K562 (cell line): Measurements from ENCODE around the gene KIF14. TPM values are rescaled to one million over a fixed set of nuclear protein-coding genes. Genes with fewer than 3 reads are reported as not detected.
A peak's percentile ranks its signal among the peaks of the same experiment; 100 is the strongest.

Source experiments
- ATF7 ChIP-seq: fragments of 450-650 bp; IDR thresholded peaks from 2 replicates; pipeline ENCODE4 v1.7.1; 2014; ENCODE audit warnings: mild to moderate bottlenecking, moderate library complexity
- CHD1 ChIP-seq: fragments of 200-600 bp; sonication (generic); IDR thresholded peaks from one replicate; pipeline ENCODE4 v1.6.1; 2012; ENCODE audit warnings: mild to moderate bottlenecking, moderate library complexity, low read length, inconsistent platforms
- CHD4 ChIP-seq: fragments of 200-600 bp; sonication (generic); IDR thresholded peaks from 3 replicates; pipeline ENCODE4 v1.6.1; 2012; ENCODE audit warnings: low read depth, mild to moderate bottlenecking, mixed read lengths, low read length, inconsistent platforms; ENCODE audit not compliant: insufficient read depth, insufficient replicate concordance, poor library complexity, severe bottlenecking
- CREBBP ChIP-seq: IDR thresholded peaks from one replicate; pipeline ENCODE4 v1.6.1; 2012; ENCODE audit warnings: low read depth, mild to moderate bottlenecking, control low read depth, inconsistent platforms, low read length
- CTBP1 ChIP-seq: fragments of 450-650 bp; IDR thresholded peaks from 2 replicates; pipeline ENCODE4 v1.6.1; 2016; ENCODE audit warnings: borderline replicate concordance
- EHMT2 ChIP-seq: fragments of 450-650 bp; IDR thresholded peaks from 2 replicates; pipeline ENCODE4 v1.6.1; 2018; ENCODE audit warnings: antibody characterized with exemption
- ETV6 ChIP-seq, 3 experiments: fragments of 150-350 bp in 1 of 3; sonication (generic) in 1 of 3; formaldehyde crosslinking in 1 of 3; IDR thresholded peaks; 2 replicates each; pipeline versions ENCODE4 v1.6.1 to v1.8.0; 2014 to 2022; ENCODE audit warnings: borderline replicate concordance in 2 of 3, low read depth in 2 of 3, antibody characterized with exemption in 1 of 3, low read length in 1 of 3, mild to moderate bottlenecking in 1 of 3, missing genetic modification reagents in 1 of 3
- HNRNPLL ChIP-seq: fragments of 200-400 bp; formaldehyde crosslinking; IDR thresholded peaks from 2 replicates; pipeline ENCODE4 v1.6.1; 2017; ENCODE audit warnings: low read length, low read depth, mild to moderate bottlenecking; ENCODE audit not compliant: poor library complexity, severe bottlenecking
- LEF1 ChIP-seq: fragments of 450-650 bp; IDR thresholded peaks from 2 replicates; pipeline ENCODE4 v1.6.1; 2016; ENCODE audit warnings: mild to moderate bottlenecking
- MIER1 ChIP-seq: fragments of 450-650 bp; IDR thresholded peaks from 2 replicates; pipeline ENCODE4 v1.6.1; 2016; ENCODE audit warnings: antibody characterized with exemption, mild to moderate bottlenecking, low read depth
- NFE2L1 ChIP-seq: fragments of 450-650 bp; IDR thresholded peaks from 2 replicates; pipeline ENCODE4 v1.6.1; 2016; ENCODE audit warnings: missing genetic modification characterization, low read depth, mild to moderate bottlenecking, missing compliant biosample characterization, moderate library complexity, borderline replicate concordance
- PHB2 ChIP-seq: fragments of 450-650 bp; IDR thresholded peaks from 2 replicates; pipeline ENCODE4 v1.6.1; 2017; ENCODE audit warnings: low read depth
- PHF8 ChIP-seq: fragments of 200-600 bp; sonication (generic); IDR thresholded peaks from 2 replicates; pipeline ENCODE4 v1.6.1; 2012; ENCODE audit warnings: mixed run types, mild to moderate bottlenecking, inconsistent platforms, low read length, moderate library complexity, borderline replicate concordance
- PTRF ChIP-seq: fragments of 450-650 bp; IDR thresholded peaks from 2 replicates; pipeline ENCODE4 v1.6.1; 2016; ENCODE audit warnings: mild to moderate bottlenecking, missing genetic modification characterization, missing compliant biosample characterization
- PTTG1 ChIP-seq: fragments of 450-650 bp; IDR thresholded peaks from 2 replicates; pipeline ENCODE4 v1.6.1; 2016; ENCODE audit warnings: low read depth, mild to moderate bottlenecking, missing genetic modification characterization, missing compliant biosample characterization
- RUNX1 ChIP-seq: sonication (generic); IDR thresholded peaks from 2 replicates; pipeline ENCODE4 v1.6.1; 2016; ENCODE audit warnings: antibody characterized with exemption, low read depth
- TEAD4 ChIP-seq, 2 experiments: sonication (generic) in 1 of 2; formaldehyde crosslinking in 1 of 2; IDR thresholded peaks; 2 replicates each; pipeline versions ENCODE4 v1.6.1 to v1.8.0; 2012 to 2022; ENCODE audit warnings: borderline replicate concordance in 1 of 2, inconsistent platforms in 1 of 2, low read length in 1 of 2, mild to moderate bottlenecking in 1 of 2, missing genetic modification reagents in 1 of 2
- ZBED1 ChIP-seq: IDR thresholded peaks from 2 replicates; pipeline ENCODE4 v1.6.1; 2014
- ZNF143 ChIP-seq: sonication (generic); formaldehyde crosslinking; IDR thresholded peaks from 2 replicates; pipeline ENCODE4 v1.9.0; 2022; ENCODE audit warnings: mild to moderate bottlenecking, missing genetic modification reagents
- ZNF165 ChIP-seq: fragments of 250-450 bp; sonication (Bioruptor Pico); IDR thresholded peaks from 2 replicates; pipeline ENCODE4 v1.4.0; 2020; ENCODE audit warnings: borderline replicate concordance
- ZNF239 ChIP-seq: fragments of 250-450 bp; sonication (Bioruptor Pico); IDR thresholded peaks from 2 replicates; pipeline ENCODE4 v1.4.0; 2020; ENCODE audit warnings: mild to moderate bottlenecking
- ZNF436 ChIP-seq: fragments of 250-450, 450-650 bp; sonication (Bioruptor Pico); formaldehyde crosslinking; IDR thresholded peaks from 2 replicates; pipeline ENCODE4 v1.7.0; 2020; ENCODE audit warnings: mild to moderate bottlenecking
- ZNF583 ChIP-seq: fragments of 250-450 bp; sonication (Bioruptor Pico); IDR thresholded peaks from 2 replicates; pipeline ENCODE4 v1.4.0; 2020
- ZNF589 ChIP-seq: fragments of 200-800 bp; sonication (Bioruptor generic); IDR thresholded peaks from 2 replicates; pipeline ENCODE4 v1.6.1; 2016; ENCODE audit warnings: low read depth, missing genetic modification characterization, missing compliant biosample characterization
- polyA plus RNA-seq, 8 experiments: library from polyadenylated mRNA; depleted of rRNA in 4 of 8; stranded (reverse) in 5 of 8; unstranded in 3 of 8; fragments of >200 nt; fragmentation: Nextera tagmentation in 2 of 8; fragmentation: Illumina TruSeq in 1 of 8; extraction: Ambion mirVana in 2 of 8; extraction: Trizol in 1 of 8; gene quantifications; 2 replicates each; pipeline versions ENCODE4 v1.2.1 to v1.2.3, GENCODE V29; 2011 to 2014; ENCODE audit warnings: inconsistent platforms in 1 of 8, missing spikeins in 1 of 8
- total RNA-seq, 7 experiments: library from RNA; depleted of rRNA in 6 of 7; stranded (reverse); fragments of >200 nt in 6 of 7; fragmentation: Illumina TruSeq in 2 of 7; extraction: Trizol in 2 of 7; gene quantifications; 2 replicates each; pipeline versions ENCODE4 v1.2.1 to v1.2.3, GENCODE V29; 2011 to 2021; ENCODE audit warnings: low replicate concordance in 1 of 7
- TF ChIP-seq, protein P1 (sequence below): IDR thresholded peaks from 3 replicates; pipeline ENCODE4 v1.6.1; 2011; ENCODE audit warnings: borderline replicate concordance, mild to moderate bottlenecking; ENCODE audit not compliant: insufficient read length, insufficient read depth
- TF ChIP-seq, protein P2 (sequence below): sonication (generic); formaldehyde crosslinking; IDR thresholded peaks from 2 replicates; pipeline ENCODE4 v1.8.1; 2022; ENCODE audit warnings: missing genetic modification reagents
- TF ChIP-seq, protein P3 (sequence below): sonication (generic); formaldehyde crosslinking; IDR thresholded peaks from 2 replicates; pipeline ENCODE4 v1.9.0; 2022; ENCODE audit warnings: mild to moderate bottlenecking, missing genetic modification reagents

KIF14 gene
- total and polyA plus RNA-seq, 9 of the 15 experiments (the other 6 are each of a cell fraction or from before 2014, with no cell fraction given) = 11.5 to 47.4 (median 29.0) TPM

DNA sequence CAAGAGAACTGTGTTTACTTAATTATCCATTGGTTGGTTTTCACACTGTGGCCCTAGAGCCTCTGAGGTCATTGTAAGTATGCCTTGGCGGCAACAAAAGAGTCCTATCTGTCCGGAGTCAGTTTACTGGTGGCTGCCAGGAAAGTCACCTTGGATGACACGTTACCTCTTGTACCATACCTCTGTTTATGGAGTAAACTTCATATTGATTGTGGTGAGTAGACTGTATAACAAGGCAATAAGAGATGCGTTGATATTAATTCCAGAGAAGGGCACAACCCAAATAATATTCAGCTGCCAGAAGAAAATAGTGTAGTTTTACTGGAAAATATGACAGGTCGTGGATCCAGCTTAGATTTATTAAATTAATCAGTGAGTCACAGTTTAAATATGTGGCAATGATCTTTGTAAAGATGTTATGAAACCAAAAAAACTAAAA is 20.4 kb upstream of the KIF14 start (continued):
- TF ChIP-seq, protein P1, sequence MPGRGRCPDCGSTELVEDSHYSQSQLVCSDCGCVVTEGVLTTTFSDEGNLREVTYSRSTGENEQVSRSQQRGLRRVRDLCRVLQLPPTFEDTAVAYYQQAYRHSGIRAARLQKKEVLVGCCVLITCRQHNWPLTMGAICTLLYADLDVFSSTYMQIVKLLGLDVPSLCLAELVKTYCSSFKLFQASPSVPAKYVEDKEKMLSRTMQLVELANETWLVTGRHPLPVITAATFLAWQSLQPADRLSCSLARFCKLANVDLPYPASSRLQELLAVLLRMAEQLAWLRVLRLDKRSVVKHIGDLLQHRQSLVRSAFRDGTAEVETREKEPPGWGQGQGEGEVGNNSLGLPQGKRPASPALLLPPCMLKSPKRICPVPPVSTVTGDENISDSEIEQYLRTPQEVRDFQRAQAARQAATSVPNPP = no peak
- TF ChIP-seq ZNF239 (CRISPR knock-in tag) (no peak), CTBP1 (no peak), PTTG1 (tag) (no peak), EHMT2 (no peak), MIER1 (no peak), CREBBP (no peak), ZNF143 (CRISPR knock-in tag) (no peak), ZNF165 (no peak), ATF7 (peak; percentile 74), NFE2L1 (tag) (no peak), ZNF589 (no peak), RUNX1 (no peak), PHB2 (no peak), LEF1 (no peak), ETV6 (IDR thresholded peaks at IDR 0.05; ENCODE audit: borderline replicate concordance in 1 of 2, low read depth in 2 of 2, low read length in 1 of 2) (no peak), ETV6 (CRISPR knock-in tag; IDR thresholded peaks at IDR 0.05; ENCODE audit: borderline replicate concordance) (no peak), ZBED1 (no peak), TEAD4 (IDR thresholded peaks at IDR 0.05; ENCODE audit: low read length) (no peak), TEAD4 (CRISPR knock-in tag; IDR thresholded peaks at IDR 0.05; ENCODE audit: borderline replicate concordance) (no peak), HNRNPLL (no peak), CHD1 (no peak), PTRF (tag) (peak; percentile 38; the same call in 1 of the 2 replicates), PHF8 (no peak), ZNF436 (CRISPR knock-in tag) (no peak), ZNF583 (CRISPR knock-in tag) (no peak), CHD4 (peak; percentile 35)
- TF ChIP-seq, protein P2, sequence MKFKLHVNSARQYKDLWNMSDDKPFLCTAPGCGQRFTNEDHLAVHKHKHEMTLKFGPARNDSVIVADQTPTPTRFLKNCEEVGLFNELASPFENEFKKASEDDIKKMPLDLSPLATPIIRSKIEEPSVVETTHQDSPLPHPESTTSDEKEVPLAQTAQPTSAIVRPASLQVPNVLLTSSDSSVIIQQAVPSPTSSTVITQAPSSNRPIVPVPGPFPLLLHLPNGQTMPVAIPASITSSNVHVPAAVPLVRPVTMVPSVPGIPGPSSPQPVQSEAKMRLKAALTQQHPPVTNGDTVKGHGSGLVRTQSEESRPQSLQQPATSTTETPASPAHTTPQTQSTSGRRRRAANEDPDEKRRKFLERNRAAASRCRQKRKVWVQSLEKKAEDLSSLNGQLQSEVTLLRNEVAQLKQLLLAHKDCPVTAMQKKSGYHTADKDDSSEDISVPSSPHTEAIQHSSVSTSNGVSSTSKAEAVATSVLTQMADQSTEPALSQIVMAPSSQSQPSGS (CRISPR knock-in tag) = no peak
- TF ChIP-seq, protein P3, sequence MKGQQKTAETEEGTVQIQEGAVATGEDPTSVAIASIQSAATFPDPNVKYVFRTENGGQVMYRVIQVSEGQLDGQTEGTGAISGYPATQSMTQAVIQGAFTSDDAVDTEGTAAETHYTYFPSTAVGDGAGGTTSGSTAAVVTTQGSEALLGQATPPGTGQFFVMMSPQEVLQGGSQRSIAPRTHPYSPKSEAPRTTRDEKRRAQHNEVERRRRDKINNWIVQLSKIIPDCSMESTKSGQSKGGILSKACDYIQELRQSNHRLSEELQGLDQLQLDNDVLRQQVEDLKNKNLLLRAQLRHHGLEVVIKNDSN (CRISPR knock-in tag) = no peak
